IPS DF 19.7 (cell line): ENCODE measurements around the gene TFEC.
"Not testable (repeated sequence)": the region's sequence is repeated elsewhere in the genome, so short reads cannot be mapped to it uniquely, and the experiment has no call there.

Source experiments
- DNase-seq: peaks from one replicate; pipeline ENCODE4 v3.0.0-alpha.2; 2013; ENCODE audit warnings: low read depth, low spot score

The TFEC gene

DNA sequence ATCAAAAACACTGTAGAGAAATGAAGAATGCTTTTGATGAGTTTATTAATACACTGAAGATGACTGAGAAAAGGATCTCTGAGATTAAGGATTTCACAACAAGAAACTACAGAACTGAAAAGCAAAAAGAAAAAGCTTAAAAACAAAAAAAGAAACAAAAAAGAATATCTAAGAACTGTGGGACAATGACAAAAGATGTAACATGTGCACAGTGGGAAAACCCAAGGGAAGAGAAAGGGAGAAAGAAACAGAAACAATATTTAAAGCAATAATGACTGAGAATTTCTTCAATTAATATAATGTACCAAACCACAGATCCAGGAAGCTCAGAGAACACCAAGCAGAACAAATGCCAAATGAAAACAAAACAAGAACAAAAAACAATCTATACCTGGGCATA is 42.2 kb downstream of the TFEC start:
- no peak for DNase-seq

DNA sequence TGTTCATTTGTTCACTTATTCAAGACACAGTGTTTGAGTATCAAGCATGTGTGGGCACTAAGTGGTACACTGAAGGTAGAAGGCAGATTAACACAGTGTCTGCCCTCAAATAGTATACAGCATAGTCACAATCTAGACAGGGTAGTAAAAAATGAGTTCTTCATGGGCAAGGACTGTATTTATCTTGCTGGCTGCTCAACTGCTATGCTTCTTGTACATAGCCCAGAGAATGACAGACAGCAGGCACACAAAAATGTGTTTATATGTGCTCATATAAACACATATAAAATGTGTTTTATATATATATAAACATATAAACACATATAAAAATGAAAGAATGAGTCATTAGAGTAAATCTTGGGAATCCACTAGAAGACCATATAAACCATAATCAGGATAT is 43.1 kb downstream of the TFEC start:
- no peak for DNase-seq

DNA sequence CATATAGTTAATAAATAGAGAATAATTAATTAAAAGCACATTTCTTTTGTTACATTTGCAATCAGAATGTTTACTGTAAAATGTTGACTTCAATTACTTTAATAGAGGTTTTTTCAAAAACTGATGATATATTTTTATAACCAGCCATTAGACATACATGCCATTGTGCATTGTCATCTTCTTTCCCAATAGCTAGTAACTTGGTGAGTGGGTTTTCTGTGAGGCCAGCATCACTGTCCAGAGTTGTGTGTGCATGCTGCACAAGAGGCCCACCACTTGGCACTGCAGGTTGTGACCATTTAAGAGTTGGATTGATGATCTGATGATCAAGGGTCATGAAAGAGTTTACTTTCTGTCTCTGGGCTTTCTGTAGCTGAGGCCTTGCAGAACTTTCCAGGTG is 46.5 kb downstream of the TFEC start:
- no peak for DNase-seq

DNA sequence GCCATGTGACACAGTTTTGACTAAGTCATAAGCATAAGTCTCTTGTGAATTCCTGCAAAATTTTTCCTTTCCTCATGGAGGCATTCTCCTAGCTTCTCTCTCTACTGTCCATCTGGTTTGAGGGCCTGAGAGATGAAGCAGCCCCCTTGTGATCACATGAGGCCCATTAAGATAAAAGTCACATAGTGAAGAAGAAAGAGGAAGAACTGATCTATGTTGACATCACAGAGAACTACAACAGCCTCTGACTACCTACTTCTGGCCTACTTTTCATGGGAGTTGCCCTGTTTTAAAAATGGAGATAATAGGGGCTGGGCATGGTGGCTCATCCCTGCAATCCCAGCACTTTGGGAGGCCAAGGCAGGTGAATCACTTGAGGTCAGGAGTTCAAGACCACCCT is 50.4 kb downstream of the TFEC start:
- no peak for DNase-seq

DNA sequence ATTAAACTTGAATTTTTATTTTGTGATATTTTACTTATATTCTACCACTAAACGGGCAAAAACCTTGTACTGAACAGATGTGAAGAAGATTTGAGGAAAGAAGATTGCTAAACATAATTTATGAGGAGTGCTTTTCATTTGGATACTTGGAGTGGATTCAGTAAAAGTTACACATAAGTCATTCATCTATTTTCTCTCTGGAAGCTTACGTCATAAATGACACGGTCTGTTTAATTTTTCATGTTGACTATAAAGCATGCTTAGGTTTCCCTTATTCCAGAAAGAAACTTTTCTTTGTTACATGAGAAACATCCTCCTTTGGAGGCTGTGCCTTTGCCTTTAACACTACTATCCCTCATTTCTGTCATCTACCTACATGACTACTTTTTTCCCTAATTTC is 53.9 kb downstream of the TFEC start:
- DNase-seq = no peak

DNA sequence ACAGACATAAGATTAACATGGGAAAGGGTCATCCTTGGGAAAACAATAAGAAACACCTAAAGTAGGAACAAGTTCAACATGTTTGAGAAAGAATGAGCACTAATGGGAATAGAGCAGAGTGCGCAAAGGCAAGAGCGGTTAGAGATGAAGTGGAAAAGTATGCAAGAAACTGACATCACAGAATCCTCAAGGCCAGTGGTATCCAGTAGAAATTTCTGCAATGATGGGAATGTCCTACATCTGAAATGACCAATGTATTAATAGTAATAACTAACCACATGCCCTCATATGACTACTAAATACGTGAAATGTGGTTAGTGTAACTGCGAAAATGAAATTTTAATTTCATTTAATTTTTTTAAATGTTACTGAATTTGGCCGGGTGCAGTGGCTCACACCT is 54.8 kb downstream of the TFEC start:
- DNase-seq = no peak

DNA sequence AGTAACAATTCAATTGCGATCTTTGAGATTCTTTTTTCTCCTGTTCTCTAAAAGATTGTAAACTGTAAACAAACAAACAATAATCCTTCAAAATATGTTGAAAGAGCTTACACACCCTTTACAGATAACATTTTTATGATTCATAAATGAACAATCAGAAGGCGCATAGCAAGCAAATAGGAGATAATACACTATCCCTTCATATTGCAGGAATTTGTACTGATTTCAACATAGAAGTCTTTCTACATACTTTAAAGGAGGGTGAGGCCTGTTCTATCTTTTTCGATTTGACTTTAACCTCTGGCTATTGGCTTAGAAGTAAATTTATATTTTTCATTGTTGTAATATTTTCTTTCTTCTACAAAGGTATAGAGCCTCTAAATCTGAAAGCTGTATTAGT is 57.2 kb downstream of the TFEC start:
- no peak for DNase-seq

DNA sequence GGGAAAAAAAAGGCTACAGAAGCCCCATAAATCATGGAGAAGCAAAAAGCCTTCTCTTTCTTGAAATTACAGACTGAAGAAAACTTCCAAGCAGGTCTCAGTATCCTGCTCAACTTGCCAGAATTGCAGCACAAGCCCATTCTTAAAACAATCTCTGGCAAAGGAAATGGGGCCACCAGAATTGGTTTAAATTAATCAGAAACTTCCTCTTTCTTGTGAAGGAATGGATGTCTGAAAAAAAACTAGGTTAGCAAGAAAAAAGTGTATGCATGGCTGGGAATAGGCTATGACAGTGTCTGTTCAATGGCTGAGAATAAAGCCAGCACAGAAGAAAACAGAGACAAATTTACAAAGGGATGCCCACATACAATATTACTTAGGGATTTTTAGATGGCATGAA is 59.1 kb downstream of the TFEC start:
- DNase-seq = no peak

DNA sequence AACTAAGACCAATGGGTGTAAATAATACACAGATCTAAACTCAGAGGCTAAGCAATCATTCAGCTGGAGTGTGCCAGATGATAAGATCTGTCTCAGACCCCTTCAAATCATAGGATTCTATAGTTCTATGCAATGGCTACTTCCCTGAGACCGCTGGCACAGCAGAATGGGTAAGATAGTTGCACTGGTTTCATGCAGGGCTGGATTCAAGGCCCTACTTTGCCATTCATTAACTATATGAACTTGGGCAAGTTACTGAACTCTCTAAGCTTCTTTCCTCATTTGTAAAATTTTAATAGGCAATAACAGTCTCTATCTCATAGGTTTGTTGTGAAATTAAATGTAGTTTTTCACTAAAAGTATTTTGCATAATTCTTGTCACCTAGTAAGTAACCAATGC is 62.0 kb downstream of the TFEC start:
- DNase-seq = no peak

DNA sequence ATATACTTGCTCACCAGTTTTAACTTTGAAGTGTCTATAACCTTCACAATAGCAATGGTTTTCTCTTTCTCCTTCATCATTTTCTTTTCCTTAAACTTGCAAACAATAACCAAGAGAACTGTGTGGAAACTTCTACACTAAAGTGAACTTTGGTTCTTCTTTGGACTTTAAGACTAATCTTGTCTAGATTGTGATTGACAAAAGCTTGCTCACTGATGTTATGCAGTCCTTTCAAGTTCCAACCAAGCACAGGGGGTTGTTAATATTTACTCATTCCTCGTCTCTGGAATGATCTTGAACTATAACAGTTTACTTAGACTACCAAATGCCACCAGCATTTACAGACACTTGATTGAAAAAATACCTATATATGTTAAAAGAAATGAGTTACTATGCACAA is 62.4 kb downstream of the TFEC start:
- no peak for DNase-seq

DNA sequence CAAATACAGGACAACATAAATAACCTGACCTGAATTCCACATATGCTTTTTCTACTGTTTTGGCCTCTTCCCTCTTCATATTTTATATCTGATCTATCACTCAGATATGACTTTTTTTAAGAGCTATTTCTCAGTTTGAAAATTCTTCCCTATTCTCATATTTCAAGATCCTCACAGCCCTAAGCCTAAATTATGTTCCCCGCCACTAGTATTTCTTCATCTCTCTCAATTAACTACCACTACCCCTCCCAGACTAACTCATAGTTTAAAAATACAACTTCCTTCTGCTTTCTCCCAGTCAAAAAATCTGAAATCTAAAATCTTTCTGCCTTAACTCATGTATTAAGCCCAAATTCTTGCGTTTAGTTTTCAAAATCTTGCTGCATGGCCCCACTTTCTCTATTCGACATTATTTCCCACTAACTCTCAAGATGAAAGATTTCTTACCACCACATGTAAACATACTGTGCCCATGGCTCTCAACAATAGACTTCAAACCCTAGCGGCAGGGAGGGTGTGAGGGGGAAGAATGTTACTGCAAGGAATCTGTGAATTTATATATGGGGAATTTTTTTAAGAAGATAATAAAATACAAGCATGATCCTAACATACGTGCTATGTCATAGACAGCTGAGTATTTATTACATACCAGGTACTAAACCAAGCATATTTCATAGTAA is 64.6 kb downstream of the TFEC start:
- DNase-seq = no peak

DNA sequence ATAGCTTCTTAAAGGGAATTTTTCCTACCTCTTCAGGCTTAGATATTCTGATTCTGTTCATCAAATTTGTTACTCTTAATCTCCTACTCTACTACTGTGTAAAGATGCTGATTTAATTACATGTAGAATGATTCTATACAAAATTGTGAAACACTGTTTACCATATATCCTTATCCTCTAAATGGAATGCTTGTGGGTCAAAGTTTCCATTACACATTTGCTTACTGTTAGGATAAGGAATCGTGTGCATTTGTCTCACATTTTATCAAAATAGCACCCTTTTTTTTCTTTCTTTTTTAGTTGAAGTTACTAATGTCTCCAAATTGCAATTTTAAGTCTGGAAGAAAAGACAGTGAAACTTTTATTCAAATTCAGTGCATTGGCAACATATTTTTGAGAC is 65.3 kb downstream of the TFEC start:
- DNase-seq = no peak

DNA sequence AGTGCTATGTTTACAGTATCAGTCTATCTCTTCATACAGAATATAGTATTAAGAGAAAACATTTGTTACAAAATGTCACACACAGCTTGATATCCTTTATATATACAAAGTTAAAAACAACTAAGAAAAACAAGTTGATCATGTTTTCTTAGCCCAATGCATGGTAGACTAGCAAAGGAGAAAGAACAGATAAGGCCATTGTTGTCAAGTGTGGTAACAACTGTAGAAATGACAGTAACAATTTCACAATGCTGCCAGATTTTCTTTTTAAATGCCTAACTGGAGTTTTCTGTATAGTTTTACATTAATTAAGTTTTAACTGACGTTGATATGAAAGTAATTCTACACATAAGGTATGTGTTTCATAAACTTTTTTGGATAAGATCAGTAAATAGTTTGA is 65.8 kb downstream of the TFEC start:
- no peak for DNase-seq

DNA sequence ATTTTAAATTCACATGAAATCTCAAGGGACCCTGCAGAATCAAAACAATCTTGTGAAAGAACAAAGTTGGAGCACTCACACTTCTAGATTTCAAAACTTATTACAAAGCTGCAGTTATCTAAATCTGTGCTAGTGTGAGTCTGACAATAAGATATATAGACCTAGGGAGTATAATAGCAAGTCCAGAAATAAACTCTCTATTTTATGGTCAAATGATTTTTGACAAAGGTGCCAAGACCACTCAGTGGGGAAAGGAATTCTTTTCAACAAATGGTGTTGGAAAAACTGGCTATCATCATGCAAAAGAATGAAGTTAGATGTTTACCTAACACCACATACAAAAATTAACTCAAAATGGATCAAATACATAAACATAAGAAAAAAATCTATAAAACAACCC is 68.2 kb downstream of the TFEC start:
- no peak for DNase-seq

DNA sequence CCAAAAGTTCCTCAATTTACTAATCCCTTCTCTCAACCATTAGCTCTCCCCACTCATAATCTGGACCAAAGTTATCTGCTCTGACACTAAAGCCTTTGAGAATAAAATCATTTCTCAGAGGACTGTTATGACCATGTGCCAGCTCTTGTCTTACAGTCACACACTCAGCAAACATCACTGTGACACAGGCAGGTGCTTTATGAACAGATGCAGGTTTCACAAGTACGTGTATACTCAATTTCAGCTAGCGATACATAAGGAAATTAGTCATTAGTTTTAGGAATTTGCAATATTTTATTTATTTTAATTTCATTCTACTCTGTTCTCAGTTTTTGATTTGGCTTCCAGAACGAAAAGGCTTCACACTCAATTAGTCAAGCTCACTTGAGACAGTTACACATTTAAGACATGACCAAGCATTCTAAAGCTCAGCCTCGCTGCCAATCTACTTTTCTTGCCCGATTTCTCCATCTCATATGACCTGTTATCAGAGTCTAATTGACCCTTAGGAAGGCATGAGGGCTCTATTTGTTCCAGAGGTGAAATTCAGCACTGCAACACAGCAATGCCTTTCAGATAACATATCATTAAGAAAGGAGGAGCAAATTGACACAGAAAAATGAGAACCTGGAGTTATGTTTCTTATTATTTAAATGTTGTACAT is 76.8 kb downstream of the TFEC start:
- no peak for DNase-seq

DNA sequence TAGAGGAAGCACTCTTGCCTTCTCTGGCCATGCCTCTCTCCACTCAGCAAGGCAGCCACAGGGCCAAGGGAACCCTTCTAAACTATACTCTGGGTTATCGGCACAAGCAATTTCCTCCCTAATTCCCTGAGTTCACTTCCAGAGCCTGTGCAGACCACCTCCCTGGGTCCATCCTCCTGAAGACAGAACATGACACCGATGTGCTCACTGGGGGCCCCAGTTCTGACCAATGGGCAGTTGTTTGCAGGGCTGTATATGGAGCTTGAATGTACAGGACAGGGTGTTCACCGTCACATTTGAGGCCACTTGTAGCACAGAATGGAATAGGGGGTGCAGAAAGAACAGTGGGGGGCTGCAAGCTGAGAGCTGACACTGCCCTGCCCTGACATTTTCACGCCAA is 77.7 kb downstream of the TFEC start:
- no peak for DNase-seq

DNA sequence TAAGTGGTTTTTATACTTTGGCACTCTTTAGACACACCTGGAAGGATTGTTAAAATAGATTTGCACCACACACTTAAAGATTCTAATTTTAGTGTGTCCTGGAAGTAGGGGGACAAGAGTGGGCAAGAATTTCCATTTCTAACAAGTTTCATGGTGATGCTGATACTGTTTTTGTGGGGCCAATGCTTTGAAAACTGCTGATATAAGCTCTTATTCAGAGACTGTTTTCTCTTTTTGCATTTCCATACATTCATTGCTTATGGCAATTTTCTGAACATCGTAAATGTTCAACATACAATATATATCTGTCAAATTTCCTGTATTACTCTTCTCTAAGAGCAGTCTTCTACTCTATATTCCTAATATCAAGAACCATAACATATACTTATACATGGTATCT is 79.0 kb downstream of the TFEC start:
- DNase-seq = no peak

DNA sequence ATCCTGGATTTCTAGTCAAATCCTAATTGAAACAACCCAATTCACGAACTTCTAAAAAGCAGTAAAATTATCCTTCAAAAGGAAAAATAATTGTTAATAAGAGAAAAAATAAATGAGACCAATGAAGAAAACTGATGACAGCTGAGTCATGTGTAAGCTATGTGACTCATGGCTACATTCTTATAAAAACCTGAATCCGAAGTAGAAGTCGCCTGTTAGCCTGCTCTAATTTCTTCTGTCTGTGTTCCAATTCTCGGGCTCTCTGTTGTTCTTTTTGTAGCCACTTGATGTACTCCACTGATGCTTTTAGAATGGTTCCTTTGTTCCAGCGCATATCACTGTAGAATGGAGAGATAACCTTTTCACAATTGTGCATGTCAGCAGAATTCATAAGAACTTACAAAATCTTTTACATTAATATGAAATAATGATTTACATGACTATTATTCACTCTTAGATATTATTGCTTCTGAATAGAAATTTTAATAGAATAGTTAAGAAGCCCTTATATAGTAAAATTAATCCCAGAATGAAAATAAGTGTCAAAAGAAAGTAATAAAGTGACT is 88.8 kb downstream of the TFEC start:
- no peak for DNase-seq

DNA sequence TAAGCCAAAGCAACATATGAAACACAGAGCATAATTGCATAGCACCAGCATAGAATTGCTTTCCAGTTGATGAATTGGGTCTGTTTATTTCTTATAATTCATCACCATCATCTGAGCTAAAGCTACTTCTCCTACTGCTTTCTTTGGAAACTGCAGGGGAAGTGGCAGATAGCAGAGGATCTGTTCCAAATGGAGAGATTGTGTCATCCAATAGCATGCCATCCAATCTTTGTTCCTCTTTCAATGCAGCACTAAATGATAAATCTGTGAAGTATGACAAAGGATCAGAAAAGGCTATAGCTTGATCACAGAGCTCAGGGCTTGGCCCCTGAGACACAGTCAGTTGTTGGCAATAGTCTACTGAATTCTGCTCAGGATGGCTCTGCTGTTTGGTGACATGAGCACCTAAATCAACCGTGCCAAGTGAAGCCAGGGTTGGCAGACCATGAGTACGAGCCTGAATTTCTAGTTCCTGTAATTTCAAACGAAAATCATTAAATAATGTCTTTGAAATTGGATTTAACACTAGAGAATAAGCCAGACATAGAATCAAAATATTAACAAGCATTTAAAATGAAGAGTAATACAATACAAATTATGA is 90.0 kb downstream of the TFEC start:
- no peak for DNase-seq

DNA sequence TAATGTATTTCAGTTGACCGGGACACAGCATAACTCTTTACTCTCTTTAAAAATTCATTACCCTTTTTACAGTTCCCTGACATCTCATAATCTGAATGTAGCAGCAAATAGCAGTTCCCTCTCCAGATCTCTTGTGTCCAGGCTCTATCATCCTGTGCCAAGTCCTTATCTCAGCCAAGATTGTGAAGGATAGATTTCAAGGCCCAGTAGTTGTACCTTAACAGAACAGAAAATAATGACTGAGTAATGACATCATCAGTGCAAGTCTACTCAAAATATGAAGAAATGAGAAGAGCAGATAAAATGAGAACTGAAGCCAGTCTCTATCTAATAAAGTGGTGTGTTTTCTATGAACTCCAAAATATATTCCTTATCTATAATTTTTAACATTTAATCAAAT is 92.6 kb downstream of the TFEC start:
- DNase-seq = no peak

DNA sequence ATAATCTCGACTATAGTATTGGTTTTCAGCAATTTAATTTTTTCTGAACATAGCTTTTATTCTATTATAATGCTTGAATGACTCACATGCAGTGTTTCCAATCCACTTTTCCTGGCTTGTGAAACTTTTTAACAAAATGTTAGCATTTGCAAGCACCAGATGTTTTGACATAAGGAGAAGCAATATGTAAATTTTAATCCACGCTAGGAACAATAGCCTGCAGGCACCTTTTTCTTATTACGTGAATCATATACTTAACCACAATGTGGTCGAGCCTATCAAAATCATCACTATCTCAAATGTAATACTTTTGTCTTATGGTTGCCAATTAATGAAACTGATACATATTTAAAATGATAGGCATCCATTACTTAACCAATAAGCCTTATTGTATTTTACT is 97.1 kb downstream of the TFEC start:
- DNase-seq = no peak

DNA sequence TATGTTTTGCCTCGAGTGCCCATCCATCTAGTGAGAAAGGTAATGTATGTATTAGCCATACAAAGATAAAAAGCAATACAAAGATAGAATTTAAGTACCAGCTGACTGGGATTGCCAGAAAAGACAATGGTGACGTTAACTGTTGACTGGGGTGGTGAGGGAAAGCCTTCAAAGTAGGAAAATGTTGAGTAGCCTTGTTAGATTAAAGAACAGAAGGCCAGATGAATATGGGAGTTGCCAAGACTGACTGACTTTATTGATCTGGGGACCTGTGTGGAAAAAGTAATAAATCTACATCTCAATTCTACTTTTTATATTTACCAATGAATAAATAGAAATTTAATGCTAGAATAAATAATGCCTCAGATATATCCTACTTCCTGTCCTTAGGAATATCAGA is 97.7 kb downstream of the TFEC start:
- no peak for DNase-seq

DNA sequence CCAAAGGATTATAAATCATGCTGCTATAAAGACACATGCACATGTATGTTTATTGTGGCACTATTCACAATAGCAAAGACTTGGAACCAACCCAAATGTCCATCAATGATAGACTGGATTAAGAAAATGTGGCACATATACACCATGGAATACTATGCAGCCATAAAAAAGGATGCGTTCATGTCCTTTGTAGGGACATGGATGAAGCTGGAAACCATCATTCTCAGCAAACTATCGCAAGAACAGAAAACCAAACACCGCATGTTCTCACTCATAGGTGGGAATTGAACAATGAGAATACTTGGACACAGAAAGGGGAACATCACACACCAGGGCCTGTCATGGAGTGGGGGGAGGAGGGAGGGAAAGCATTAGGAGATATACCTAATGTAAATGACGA is 100.4 kb downstream of the TFEC start:
- not testable (repeated sequence) for DNase-seq
